ENCODE measurements around the gene TSPEAR.
"Not testable (repeated sequence)": the region's sequence is repeated elsewhere in the genome, so short reads cannot be mapped to it uniquely, and the experiment has no call there.

Gene TSPEAR

DNA sequence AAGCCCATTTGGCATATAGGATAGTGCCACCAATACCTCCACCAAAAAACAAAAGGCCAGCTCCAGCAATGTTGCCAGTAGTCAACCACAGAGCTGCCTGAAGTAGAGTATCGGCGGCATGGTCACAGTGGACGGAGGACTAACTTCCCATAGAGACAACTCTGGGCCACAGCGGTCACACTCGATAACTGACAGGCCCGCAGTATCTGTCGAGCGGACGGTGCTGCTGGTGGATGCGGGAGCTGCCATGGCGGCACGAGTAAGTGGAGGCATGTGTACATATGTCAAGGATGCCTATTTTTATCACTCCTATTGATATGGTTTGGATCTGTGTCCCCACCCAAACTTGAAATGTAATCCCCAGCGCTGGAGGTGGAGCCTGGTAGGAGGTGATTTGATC lies 33.5 kb downstream of the TSPEAR start:
- DNase-seq, result no peak

GRCh38 chr21:44671911-44672310 lies 39.5 kb downstream of the TSPEAR start:
- no peak for DNase-seq

- no peak for DNase-seq
Observed at GRCh38 chr21:44670642-44671432, 40.5 kb downstream of the TSPEAR start.

- no peak for DNase-seq
Observed at GRCh38 chr21:44667612-44668011, 43.8 kb downstream of the TSPEAR start.

DNA sequence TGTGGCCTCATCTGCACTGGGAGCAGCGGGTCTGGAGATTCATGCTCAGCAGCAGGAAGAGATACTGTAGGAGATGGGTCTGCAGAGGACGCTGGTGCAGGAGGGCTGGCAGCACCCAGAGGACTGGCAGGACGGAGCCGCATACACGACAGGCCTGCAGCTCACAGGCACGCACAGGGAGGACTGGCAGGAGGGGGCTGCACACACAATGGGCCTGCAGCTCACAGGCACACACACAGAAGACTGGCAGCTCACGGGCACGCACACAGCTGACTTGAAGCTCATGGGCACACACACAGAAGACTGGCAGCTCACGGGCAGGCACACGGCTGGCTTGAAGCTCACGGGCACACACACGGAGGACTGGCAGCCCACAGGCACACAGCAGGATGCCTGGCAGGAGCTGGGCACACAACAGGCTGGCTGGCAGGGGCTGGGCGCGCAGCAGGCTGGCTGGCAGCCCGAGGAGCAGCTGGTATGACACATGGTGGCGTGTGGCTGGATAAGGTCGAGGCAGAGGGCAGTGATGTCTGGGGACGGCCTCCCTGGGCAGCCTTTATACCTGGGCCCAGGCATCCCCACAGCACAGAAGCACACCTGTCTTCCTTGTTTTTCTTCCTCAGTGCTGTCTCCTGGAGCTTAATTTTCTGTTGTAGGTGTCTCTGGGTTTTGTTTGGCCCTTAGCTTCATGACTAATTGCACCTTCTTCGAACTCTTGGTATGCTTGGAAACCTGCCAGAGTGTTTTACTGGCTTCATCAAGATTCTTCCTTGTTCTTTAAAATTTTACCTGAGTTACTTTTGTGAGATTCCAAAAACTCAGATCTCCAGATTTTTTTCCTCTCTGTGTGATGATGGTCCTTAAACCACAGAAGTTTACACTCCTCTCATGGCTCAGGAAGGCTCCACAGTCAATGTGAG lies 44.7 kb downstream of the TSPEAR start, which contains the start of gene KRTAP12-2:
Gene KRTAP12-2, minus strand, starts transcription at position 527 of the 920 bp plus-strand sequence. Its CDS starts 41 bp downstream, at position 486.
- no peak for DNase-seq

- DNase-seq, result no peak
Observed at GRCh38 chr21:44664691-44665090, 46.7 kb downstream of the TSPEAR start.

DNA sequence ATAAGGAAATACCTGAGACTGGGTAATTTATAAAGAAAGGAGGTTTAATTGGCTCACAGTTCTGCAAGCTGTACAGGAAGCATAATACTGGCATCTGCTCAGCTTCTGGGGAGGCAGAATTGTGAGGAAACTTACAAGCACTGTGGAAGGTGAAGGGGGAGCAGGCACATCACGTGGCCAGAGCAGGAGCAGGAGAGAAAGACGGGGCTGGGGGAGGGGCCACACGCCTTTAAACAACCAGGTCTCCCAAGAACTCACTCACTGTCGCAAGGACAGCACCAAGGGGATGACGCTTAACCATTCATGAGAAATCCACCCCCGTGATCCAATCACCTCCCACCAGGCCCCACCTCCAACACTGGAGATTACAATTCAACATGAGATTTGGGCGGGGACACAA lies 49.8 kb downstream of the TSPEAR start:
- not testable (repeated sequence) for DNase-seq

DNA sequence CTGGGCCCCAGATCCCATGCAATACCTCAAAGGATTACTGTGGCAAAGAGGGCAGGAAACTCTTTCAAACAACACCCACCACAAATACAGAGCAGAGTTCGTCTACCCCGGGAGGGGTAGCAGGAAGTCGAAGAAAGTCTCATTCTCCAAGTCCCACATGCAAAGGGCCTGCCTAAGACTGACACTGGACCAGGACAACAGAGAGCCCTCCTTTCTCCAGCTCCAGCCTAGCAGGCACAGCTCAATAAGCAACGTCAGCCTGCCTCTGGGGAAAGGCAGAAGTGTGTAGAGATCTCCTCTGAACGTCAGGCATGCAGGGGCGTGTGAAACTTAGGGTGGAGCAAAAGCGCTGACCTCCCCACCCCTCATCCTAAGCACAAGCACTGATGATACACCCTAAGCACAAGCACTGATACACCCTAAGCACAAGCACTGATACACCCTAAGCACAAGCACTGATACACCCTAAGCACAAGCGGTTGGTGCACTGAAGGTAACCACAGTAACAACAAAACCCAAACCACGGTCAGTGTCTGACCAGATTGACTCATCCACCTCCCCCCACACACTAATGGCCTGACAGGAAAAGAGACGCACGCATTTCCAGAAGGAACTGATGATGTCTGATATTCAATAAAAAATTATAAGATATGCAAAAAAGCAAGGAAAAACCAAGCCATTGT lies 52.3 kb downstream of the TSPEAR start:
- no peak for DNase-seq

DNA sequence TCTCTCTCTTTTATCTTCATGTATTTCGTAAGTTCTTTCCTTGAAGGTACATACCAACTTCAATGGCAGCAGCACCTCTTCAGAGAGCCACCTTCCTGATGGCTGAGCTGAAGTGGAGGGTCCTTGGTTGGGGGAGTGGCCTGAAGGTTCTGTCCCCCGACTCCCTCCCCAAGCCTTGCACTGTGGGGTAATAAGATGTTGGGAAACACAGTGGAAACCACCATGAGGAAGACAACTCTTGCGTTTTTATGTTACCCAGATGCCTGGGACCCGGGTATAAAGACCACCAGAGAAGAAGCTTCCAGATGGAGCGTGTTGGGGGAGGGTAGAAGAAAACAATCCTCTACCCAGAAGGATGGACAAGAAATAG lies 52.8 kb downstream of the TSPEAR start:
- DNase-seq, result no peak

DNA sequence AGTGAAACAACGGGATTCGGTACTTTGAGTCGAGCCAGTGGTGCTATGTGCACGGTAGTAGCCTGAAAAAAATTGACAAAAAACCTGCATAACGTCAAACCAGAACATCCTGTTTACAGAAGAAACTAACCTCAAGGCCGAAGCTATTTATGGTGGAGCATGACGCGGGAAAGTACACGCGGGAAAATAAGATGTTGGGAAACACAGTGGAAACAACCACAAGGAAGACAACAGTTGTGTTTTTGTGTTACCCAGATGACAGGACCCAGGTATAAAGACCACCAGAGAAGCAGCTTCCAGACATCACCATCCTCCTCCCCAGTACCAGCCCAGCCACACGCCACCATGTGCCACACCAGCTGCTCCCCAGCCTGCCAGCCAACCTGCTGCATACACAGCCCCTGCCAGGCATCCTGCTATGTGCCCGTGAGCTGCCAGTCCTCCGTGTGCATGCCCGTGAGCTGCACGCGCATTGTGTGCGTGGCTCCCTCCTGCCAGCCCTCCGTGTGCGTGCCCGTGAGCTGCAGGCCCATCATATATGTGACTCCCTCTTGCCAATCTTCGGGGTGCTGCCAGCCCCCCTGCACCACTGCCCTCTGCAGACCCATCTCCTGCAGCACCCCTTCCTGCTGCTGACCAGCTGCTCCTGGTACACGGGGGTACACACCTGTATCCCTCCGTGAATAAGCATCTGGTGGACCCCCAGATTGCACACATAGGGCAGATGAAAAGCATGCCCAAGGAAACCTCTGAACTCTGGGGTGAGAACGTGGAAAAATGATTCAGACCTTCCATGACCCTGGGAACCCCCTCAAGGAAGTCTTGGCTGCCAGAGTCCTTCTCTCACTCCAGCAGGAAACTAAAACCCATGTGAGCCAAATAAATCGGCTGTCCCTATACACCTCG lies 53.5 kb downstream of the TSPEAR start, which contains the start of gene KRTAP12-3:
Gene KRTAP12-3, plus strand, starts transcription at position 298 of the 906 bp plus-strand sequence. Its CDS starts 48 bp downstream, at position 346.
- no peak for DNase-seq

DNA sequence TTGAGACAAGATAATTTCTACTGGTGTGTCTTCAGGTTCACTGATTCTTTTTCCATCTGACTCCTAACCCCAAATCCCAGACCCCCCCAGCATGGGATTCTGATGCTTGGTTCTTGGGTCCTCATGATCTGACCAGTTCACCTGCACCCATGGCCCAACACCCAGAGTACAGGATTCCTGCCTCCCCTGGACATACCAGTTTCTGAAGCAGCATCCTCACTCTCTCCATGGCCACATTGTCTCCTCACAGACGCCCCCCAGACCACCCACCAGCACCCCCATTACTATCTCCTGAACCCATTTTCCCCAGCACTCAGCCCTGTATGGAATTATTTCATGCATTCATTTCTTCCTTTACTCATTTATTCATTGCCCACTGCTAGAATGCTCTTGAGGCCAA lies 54.5 kb downstream of the TSPEAR start:
- DNase-seq, result no peak

DNA sequence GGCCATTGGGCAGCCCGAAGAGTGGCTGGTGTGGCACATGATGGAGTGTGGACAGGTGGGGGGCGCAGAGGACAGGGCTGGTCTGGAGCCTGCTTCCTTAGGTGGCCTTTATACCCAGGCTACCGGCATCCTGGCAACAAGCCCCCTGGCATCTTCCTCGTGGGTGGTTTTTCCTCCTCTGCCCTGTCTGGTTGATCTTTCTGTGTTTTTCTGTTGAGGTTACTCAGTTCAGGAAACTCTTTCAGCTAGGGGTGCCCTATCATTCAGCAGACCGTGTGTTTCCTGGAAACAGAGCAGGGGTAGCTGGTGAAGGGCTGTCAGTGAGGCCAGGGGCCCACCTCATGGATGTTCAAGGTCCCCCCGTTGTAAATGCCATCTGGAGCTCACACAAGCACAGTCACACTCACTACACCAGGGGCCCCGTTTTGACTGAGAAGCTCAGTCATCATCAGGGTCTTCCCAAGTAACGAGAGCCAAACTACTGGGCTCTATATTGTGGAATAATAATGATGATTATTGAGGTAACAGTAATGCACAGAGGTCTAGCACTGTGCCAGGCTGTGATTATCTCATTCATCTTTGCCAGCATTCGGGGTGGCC lies 56.7 kb downstream of the TSPEAR start, which contains the start of gene KRTAP12-4:
Gene KRTAP12-4, minus strand, starts transcription at position 84 of the 600 bp plus-strand sequence. Its CDS starts 45 bp downstream, at position 39.
- no peak for DNase-seq

DNA sequence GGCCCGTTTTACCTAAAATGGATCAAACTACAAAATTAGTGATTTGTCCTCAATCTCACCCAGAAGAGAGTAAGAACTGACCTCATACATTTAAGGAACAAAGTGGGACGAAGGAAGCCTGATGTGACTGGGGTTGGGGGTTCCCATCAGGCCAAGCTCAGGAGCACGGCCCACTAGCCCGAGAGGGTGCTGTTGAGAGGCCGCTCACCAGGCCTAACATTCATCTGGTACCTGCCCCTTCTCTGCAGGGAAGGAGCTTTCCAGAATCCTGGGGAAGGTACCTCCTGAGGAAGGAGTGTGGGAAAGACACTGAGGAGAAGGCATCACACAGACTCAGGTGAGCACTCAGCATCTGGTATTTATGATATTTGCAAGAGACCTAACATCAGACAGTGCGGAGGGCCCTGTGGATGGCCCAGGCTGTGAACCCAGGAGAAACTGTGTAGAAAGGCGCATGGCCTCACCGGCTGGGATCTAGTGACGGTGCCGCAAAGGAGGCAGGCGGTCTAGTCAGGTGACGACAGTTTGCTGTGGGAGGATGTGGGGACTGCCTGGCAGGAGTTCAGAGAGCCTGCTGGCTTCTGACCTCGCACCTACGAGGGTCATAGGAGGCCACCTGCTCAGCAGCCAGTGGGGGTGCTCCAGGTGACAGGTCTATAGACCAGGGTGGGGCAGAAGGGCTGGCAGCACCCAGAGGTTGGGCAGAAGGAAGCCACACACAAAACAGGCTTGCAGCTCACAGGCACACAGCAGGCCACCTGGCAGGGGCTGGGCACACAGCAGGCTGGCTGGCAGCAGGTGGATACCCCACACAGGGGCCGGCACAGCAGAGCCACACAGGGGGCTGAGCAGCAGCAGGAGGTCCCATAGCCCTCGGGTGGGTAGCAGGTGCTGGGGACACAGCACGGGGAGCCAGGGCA lies 57.5 kb downstream of the TSPEAR start:
- no peak for DNase-seq

DNA sequence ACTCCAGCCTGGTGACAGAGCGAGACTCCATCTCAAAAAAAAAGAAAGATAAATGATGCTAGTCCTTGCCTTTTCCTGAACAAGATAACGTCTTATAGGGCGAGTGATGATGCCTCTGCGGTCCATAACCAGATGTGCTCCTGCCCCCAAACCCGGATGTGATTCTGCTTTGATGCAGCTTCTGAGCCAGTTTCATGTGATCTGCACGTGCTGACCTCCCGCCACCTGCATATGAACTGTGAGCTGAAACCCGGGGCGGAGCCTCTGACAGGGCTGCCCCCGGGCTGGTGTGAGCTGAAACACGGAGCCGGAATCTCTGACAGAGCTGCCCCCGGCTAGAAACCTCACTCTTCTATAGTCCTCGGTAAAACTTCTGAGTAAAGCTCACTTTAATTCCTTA lies 58.2 kb downstream of the TSPEAR start:
- no peak for DNase-seq

DNA sequence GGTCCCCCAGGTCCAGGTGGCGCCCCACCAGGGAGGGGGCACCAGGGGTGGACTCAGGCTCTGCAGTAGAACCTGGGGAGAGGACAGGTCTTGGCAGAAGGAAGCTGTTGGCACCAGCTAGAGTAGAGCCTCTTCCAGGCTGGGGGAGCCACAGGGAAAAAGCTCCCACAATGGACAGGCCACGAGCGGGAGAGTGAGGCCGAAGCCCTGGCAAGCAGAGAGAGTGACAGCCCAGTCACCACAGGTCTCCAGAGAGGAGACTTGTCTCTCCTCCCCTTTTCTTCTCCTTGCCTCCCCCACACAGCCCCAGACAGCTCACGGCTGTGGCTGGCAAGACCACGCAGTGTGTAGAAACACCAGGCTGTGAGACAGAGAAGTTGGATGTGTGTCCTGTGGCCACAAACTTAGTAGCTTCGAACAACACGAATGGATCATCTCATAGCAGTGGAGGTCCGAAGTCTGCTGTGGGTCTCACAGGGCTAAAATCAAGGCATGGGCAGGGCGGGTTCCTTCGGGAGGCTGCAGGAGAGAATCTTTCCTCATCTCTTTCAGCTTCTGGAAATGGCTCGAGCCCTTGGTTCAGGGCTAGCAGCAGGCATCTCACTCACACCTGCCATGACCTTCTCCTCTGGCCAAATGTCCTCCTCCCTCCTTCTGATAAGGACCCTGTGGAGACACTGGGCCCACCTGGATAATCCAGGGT lies 60.2 kb downstream of the TSPEAR start:
- no peak for DNase-seq

- no peak for DNase-seq
Observed at GRCh38 chr21:44650265-44650972, 61.0 kb downstream of the TSPEAR start.

DNA sequence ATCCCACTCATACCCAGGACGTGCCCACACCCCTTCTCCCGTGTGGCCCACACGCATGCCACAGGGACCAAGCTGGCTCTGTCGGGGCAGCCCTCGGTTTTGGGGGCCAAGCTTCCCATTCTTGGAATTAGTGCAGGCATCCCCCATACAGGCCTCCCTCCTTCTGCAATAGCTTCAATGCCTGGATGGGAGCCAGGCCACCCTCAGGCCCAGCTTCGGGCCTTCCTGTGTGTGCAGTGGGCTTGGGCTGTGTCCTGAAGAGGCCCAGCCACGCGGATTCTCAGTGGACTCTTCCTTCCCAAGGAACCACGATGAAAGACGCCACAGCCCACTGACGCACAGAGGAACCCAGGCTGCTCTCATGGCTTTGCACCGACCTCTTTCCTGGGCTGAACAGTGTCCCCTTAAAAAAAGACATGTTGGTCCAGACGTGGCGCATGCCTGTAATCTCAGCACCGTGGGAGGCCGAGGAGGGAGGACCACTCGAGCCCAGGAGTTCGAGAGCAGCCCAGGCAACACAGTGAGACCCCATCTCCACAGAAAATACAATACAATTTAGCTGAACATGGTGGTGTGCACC lies 61.8 kb downstream of the TSPEAR start:
- DNase-seq, result no peak

GRCh38 chr21:44648557-44649311 lies 62.6 kb downstream of the TSPEAR start:
- DNase-seq, result no peak

All from EL (cell line).